GM04503 (cell line): Measurements from ENCODE around the gene VCY1B.
"Not testable (repeated sequence)": the region's sequence is repeated elsewhere in the genome, so short reads cannot be mapped to it uniquely, and the experiment has no call there.

Experiments used
- DNase-seq: peaks from one replicate; pipeline ENCODE4 v3.0.0-alpha.2; 2012; ENCODE audit warnings: low read depth

The VCY1B gene

GRCh38 chrY:14055927-14056326 lies at the start of gene VCY1B:
TSS of gene VCY1B (plus strand) at chrY:14056227. CDS start at chrY:14056290, 63 bp downstream.
- not testable (repeated sequence) for DNase-seq

GRCh38 chrY:14011916-14012315 lies 44.1 kb upstream of the VCY1B start:
- DNase-seq: not testable (repeated sequence)

DNA sequence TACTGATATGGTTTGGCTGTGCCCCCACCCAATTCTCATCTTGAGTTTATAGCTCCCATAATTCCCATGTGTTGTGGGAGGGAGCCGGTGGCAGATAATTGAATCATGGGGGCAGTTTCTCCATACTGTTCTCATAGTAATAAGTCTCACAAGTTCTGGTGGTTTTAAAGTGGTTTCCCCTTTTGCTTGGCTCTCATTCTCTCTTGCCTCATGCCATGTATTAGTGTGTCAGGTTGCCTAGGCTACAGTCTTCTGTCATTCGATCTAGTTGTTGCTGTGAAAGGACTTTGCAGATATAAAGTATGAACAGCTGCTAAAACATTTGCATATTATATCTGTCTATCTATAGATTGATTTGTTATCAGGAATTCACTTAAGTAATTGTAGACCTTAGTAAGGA lies 25.6 kb upstream of the VCY1B start:
- DNase-seq: not testable (repeated sequence)

GRCh38 chrY:14085877-14086276 lies 29.9 kb downstream of the VCY1B start:
- no peak for DNase-seq
